ENCODE results near the gene RPL10A.
A peak's percentile ranks its signal among the peaks of the same experiment; 100 is the strongest.
"Not testable (repeated sequence)": the region's sequence is repeated elsewhere in the genome, so short reads cannot be mapped to it uniquely, and the experiment has no call there.

The RPL10A gene

DNA sequence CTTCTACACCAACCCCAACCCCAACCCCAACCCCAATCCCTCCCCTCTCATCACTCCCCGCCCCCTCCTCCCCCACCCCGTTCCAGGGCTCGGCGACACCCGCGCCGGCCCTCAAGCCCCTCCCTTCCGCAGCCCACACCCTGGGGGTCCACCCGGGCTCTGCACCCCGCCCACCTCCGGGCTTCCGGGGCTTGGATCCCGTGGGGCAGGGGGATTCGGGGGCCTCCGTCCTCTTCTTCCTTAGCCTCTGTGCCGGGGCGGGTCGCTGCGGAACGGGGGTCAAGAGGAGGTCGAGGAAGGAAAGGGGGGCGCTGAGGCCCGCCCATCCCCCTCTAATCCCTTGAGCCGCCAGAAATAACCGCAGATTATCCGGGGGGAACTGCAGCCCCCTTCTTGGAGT is 43.8 kb downstream of the RPL10A start:
- peak overlapping the region in 9 of 11 experiments; percentile 56 to 93 (median 82); a peak in 15 of 22 replicates for H3K4me2 ChIP-seq
- peaks cover 0 to 22% (median 0%) of the 10 kb centered on the region in 11 experiments; a peak in 2 of 22 replicates for H4K20me1 ChIP-seq
- no peaks in the 10 kb centered on the region for H3K9me3 ChIP-seq (replicated peaks in 1 of 11)
- H3K27me3 ChIP-seq, result peaks cover 28 to 55% (median 40%) of the 10 kb centered on the region in 11 experiments
- no peak overlapping the region for H3K4me3 ChIP-seq
- no peak overlapping the region for H3K9ac ChIP-seq
- no peaks in the 10 kb centered on the region for H3K36me3 ChIP-seq
- no peak overlapping the region for H3K27ac ChIP-seq
- H3K4me1 ChIP-seq, result peaks cover 17 to 48% (median 37%) of the 10 kb centered on the region in 10 experiments
- TF ChIP-seq Cebpa-rat (IDR thresholded peaks at IDR 0.05), result no peak

- Histone ChIP-seq H3K9me3 (replicated peaks in 1 of 11) (no peaks in the 10 kb centered on the region), H3K27ac (no peak within 1 kb of the TSS), H3K36me3 (no peaks in the 10 kb centered on the region), H3K4me1 (peaks cover 17 to 45% (median 37%) of the 10 kb centered on the region in 10 experiments), H3K27me3 (peaks cover 28 to 55% (median 40%) of the 10 kb centered on the region in 11 experiments), H3K4me3 (peak within 1 kb of the TSS in 5 of 10 experiments; percentile 21 to 54 (median 40); a peak in 5 of 20 replicates), H4K20me1 (peaks cover 0 to 22% (median 0%) of the 10 kb centered on the region in 11 experiments; a peak in 2 of 22 replicates), H3K4me2 (peak within 1 kb of the TSS; percentile 72 to 93 (median 82)), H3K9ac (peak within 1 kb of the TSS in 5 of 11 experiments; percentile 38 to 59 (median 46); a peak in 6 of 22 replicates)
- no peak for TF ChIP-seq Cebpa-rat (IDR thresholded peaks at IDR 0.05)
Measured at GRCh38 chr6:35512740-35513139, 44.5 kb downstream of the RPL10A start, which contains the start of gene TULP1. TSS of gene TULP1 (minus strand) at chr6:35512896. CDS start at chr6:35512858, 38 bp downstream.

DNA sequence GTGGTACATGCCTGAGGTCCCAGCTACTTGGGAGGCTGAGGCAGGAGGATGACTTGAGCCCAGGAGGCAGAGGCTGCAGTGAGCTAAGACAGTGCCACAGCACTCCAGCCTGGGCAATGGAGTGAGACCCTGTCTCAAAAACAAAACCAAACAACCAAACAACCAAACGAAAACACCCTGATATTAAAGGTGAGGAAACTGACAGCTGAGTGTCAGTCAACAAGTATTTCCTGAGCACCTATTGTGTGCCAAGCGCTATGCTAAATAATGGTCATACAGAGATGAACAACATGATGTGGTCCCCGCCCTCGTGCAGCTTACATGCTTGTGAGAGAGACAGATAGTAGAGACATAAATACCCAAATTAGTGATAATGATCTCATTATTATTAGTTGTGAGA is 46.4 kb downstream of the RPL10A start:
- peaks cover 8 to 26% (median 24%) of the 10 kb centered on the region in 10 experiments; a peak in 19 of 20 replicates for H3K4me1 ChIP-seq
- no peak overlapping the region for H3K4me3 ChIP-seq
- no peak overlapping the region for H3K9ac ChIP-seq
- no peak for TF ChIP-seq Cebpa-rat (IDR thresholded peaks at IDR 0.05)
- peaks cover 0 to 20% (median 0%) of the 10 kb centered on the region in 11 experiments; a peak in 2 of 22 replicates for H4K20me1 ChIP-seq
- no peak overlapping the region for H3K4me2 ChIP-seq
- H3K27ac ChIP-seq, result no peak overlapping the region
- peaks cover 28 to 37% (median 35%) of the 10 kb centered on the region in 11 experiments for H3K27me3 ChIP-seq
- no peaks in the 10 kb centered on the region for H3K36me3 ChIP-seq
- no peaks in the 10 kb centered on the region for H3K9me3 ChIP-seq (replicated peaks in 1 of 11)

DNA sequence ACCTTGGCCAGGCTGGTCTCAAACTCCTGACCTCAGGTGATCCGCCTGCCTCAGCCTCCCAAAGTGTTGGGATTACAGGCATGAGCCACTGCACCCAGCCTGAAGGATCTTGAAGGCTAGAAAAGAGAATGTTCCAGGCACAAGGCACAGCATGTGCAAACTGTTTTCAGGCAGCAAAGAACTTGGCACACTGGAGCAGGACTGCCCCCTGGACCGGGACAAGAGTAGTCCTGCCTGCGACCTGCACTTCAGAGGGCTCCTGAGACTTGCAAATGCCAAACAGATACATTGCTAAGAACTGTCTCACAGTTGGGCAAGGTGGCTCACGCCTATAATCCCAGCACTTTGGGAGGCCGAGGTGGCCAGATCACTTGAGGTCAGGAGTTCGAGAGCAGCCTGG is 47.7 kb downstream of the RPL10A start:
- H3K27ac ChIP-seq; H4K20me1 ChIP-seq; H3K4me2 ChIP-seq; H3K9ac ChIP-seq; H3K9me3 ChIP-seq (replicated peaks in 1 of 11); H3K36me3 ChIP-seq; H3K4me3 ChIP-seq: not testable (repeated sequence)
- H3K27me3 ChIP-seq, result peaks cover 15 to 24% (median 21%) of the 10 kb centered on the region in 11 experiments
- peaks cover 8 to 13% (median 12%) of the 10 kb centered on the region in 10 experiments; a peak in 19 of 20 replicates for H3K4me1 ChIP-seq

GRCh38 chr6:35516712-35517111 is 48.5 kb downstream of the RPL10A start:
- no peaks in the 10 kb centered on the region for H3K36me3 ChIP-seq
- no peaks in the 10 kb centered on the region for H4K20me1 ChIP-seq
- H3K9me3 ChIP-seq (replicated peaks in 1 of 11), result no peaks in the 10 kb centered on the region
- H3K4me3 ChIP-seq, result no peak overlapping the region
- H3K27ac ChIP-seq, result no peak overlapping the region
- TF ChIP-seq Cebpa-rat (IDR thresholded peaks at IDR 0.05), result no peak
- peaks cover under 1 to 6% (median 5%) of the 10 kb centered on the region in 10 experiments; a peak in 19 of 20 replicates for H3K4me1 ChIP-seq
- peaks cover 7 to 16% (median 14%) of the 10 kb centered on the region in 11 experiments for H3K27me3 ChIP-seq
- H3K9ac ChIP-seq, result no peak overlapping the region
- no peak overlapping the region for H3K4me2 ChIP-seq

- H3K4me3 ChIP-seq; H3K27me3 ChIP-seq; H3K9ac ChIP-seq; H3K27ac ChIP-seq; H4K20me1 ChIP-seq; H3K4me1 ChIP-seq; H3K4me2 ChIP-seq; H3K36me3 ChIP-seq; H3K9me3 ChIP-seq (replicated peaks in 1 of 11): not testable (repeated sequence)
Measured at GRCh38 chr6:35517978-35518377, 49.8 kb downstream of the RPL10A start.

- no peak overlapping the region for H3K27ac ChIP-seq
- H3K36me3 ChIP-seq, result no peaks in the 10 kb centered on the region
- no peak overlapping the region for H3K4me3 ChIP-seq
- H3K4me1 ChIP-seq, result peaks cover 0 to 18% (median 12%) of the 10 kb centered on the region in 10 experiments; a peak in 15 of 20 replicates
- H3K9me3 ChIP-seq (replicated peaks in 1 of 11), result no peaks in the 10 kb centered on the region
- H3K4me2 ChIP-seq, result no peak overlapping the region
- no peak overlapping the region for H3K9ac ChIP-seq
- no peaks in the 10 kb centered on the region for H3K27me3 ChIP-seq
- H4K20me1 ChIP-seq, result no peaks in the 10 kb centered on the region
- TF ChIP-seq Cebpa-rat (IDR thresholded peaks at IDR 0.05), result no peak
Measured at GRCh38 chr6:35518566-35519312, 50.5 kb downstream of the RPL10A start.

DNA sequence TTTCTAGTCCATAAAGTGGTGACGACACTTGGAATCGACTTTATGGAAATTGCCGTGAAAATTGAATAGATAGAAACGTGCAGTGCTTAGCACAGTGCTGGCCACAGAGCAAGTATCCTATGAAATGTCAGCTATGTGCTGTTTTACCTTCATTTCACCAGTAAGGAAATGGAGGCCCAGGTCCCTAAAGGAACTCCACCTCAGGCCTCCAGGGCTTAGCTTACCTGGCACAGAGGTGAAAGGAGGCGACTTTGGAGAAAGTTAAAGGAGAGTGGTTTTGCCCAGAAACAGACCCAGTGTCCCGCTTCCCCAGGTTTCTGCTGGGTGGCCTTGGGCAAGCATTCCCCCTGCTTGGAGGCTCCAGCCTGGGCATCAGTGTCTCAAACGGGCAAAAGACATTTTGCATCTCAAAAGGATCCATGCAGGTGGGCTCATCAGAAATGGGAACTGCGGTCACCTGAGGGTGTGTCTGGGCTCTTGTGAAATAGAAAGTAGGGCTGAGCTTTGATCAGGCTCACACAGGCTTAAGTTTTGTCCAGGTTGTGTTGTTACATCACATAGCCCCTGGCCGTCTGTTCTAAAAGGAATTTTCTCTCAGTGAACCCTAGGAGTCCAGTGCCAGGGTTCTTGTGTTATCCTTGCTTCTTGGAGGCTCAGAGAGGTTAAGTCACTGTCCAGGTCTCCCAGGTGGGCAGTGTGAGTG is 51.3 kb downstream of the RPL10A start:
- Histone ChIP-seq H3K4me3 (no peak overlapping the region), H3K27ac (no peak overlapping the region), H3K4me2 (no peak overlapping the region), H3K27me3 (no peaks in the 10 kb centered on the region), H3K36me3 (no peaks in the 10 kb centered on the region), H3K4me1 (peaks cover 0 to 19% (median 12%) of the 10 kb centered on the region in 10 experiments; a peak in 15 of 20 replicates), H4K20me1 (no peaks in the 10 kb centered on the region), H3K9ac (no peak overlapping the region), H3K9me3 (replicated peaks in 1 of 11) (no peaks in the 10 kb centered on the region)
- no peak for TF ChIP-seq Cebpa-rat (IDR thresholded peaks at IDR 0.05)

Measured in BLaER1 treated with 17β-estradiol and CSF1 and Interleukin-3, amounts not matched to agents 10 nM and 100 nM (cell line).